GM12878 (cell line): Measurements from ENCODE around the gene DCLRE1B. TPM values are rescaled to one million over a fixed set of nuclear protein-coding genes. Genes with fewer than 3 reads are reported as not detected.

Source experiments
- ATAC-seq: fragments of 200-7000 bp; cut with Tn5 transposase; 3 replicates; pipeline ENCODE4 v1.9.1; 2020; ENCODE audit warnings: mild to moderate bottlenecking, moderate library complexity
- BruUV-seq: library from RNA; stranded (reverse); fragments of 400-500 nt; replicated peaks from 2 replicates; lab custom pipeline; 2021; lab: Mats Ljungman, UMichigan
- CTCF ChIA-PET: fragments of 300-600 bp; sonication (Branson Sonifier 250); formaldehyde crosslinking; extraction: SDS; loops from one replicate; lab custom pipeline; 2021; ENCODE audit warnings: inconsistent platforms; lab: Yijun Ruan, JAX
- POLR2A ChIA-PET: fragments of 350-600 bp; formaldehyde crosslinking; extraction: SDS; loops from one replicate; lab custom pipeline; 2021; ENCODE audit warnings: inconsistent platforms; lab: Charles Lee
- RAD21 ChIA-PET: fragments of 300-600 bp; sonication (Branson Sonifier 250); formaldehyde crosslinking; loops from one replicate; lab custom pipeline; 2023; ENCODE audit warnings: antibody characterized with exemption; ENCODE audit not compliant: unreplicated experiment; lab: Charles Lee
- SMC1A ChIA-PET: fragments of 300-600 bp; sonication (Branson Sonifier 250); formaldehyde crosslinking; loops from one replicate; lab custom pipeline; 2023; ENCODE audit not compliant: unreplicated experiment, uncharacterized antibody; lab: Charles Lee
- DNase-seq: peaks from one replicate; pipeline ENCODE4 v3.0.0-alpha.2; 2011; ENCODE audit warnings: low read depth, low spot score
- FAIRE-seq: peaks from 3 replicates; lab custom pipeline; 2011; peaks lifted over from hg19 to GRCh38; lab: Jason Lieb, UNC
- H2AFZ ChIP-seq: 2 replicates; pipeline ENCODE4 v1.6.0; 2011; ENCODE audit warnings: low read depth, low read length, control low read depth; ENCODE audit not compliant: control insufficient read depth
- H3K27ac ChIP-seq: 2 replicates; pipeline ENCODE4 v1.5.1; 2011; ENCODE audit warnings: control low read depth; ENCODE audit not compliant: control insufficient read depth, insufficient read depth
- H3K27me3 ChIP-seq, 2 experiments: replicated peaks in 1 of 2; 2 replicates each; pipeline versions ENCODE4 v1.6.0 to v1.6.1; 2011; ENCODE audit warnings: low read length in 1 of 2; ENCODE audit not compliant: control insufficient read depth in 2 of 2, insufficient read depth in 2 of 2
- H3K36me3 ChIP-seq, 2 experiments: 2 replicates each; pipeline ENCODE4 v1.5.1; 2011; ENCODE audit warnings: low read length in 1 of 2; ENCODE audit not compliant: control insufficient read depth in 2 of 2, insufficient read depth in 2 of 2
- H3K4me1 ChIP-seq: 2 replicates; pipeline ENCODE4 v1.6.1; 2011; ENCODE audit warnings: mild to moderate bottlenecking, low read length, moderate library complexity, mixed read lengths; ENCODE audit not compliant: control insufficient read depth, insufficient read depth
- H3K4me2 ChIP-seq: 2 replicates; pipeline ENCODE4 v1.6.0; 2011; ENCODE audit warnings: control low read depth; ENCODE audit not compliant: control insufficient read depth, insufficient read depth
- H3K4me3 ChIP-seq: fragments of 200-600 bp; sonication (generic); 2 replicates; pipeline ENCODE4 v1.5.1; 2016
- H3K79me2 ChIP-seq: 2 replicates; pipeline ENCODE4 v1.6.0; 2011; ENCODE audit warnings: low read length; ENCODE audit not compliant: control insufficient read depth, insufficient read depth
- H3K9ac ChIP-seq: 2 replicates; pipeline ENCODE4 v1.8.0; 2011; ENCODE audit warnings: low read length, control low read depth, mixed read lengths; ENCODE audit not compliant: control insufficient read depth, insufficient read depth
- H3K9me3 ChIP-seq: replicated peaks from 3 replicates; pipeline ENCODE4 v1.5.1; 2011; ENCODE audit warnings: mild to moderate bottlenecking, low read length; ENCODE audit not compliant: control insufficient read depth, insufficient read depth
- H4K20me1 ChIP-seq: 2 replicates; pipeline ENCODE4 v1.6.0; 2011; ENCODE audit not compliant: control insufficient read depth, insufficient read depth
- ASH2L ChIP-seq: fragments of 300-600, 200-600 bp; sonication (generic); IDR thresholded peaks from 2 replicates; pipeline ENCODE4 v1.6.1; 2017; ENCODE audit warnings: low read depth, mild to moderate bottlenecking, borderline replicate concordance
- WGBS: methylation state at CpG from one replicate; pipeline ENCODE4 v1.1.6; 2016; ENCODE audit warnings: low lambda C conversion rate; ENCODE audit not compliant: insufficient replicate concordance, insufficient coverage; ENCODE audit errors: missing lambda C conversion rate; 5-methylcytosine and 5-hydroxymethylcytosine counted together
- in situ Hi-C: fragments of 300-500 bp; cut with MboI; formaldehyde crosslinking; loops from 9 replicates; pipeline ENCODE4 v1.14.3; 2018; ENCODE audit warnings: mixed read lengths
- intact Hi-C: fragments of 100-400 bp; cut with micrococcal nuclease; formaldehyde crosslinking; loops from one replicate; pipeline ENCODE4 v1.14.2; 2022; ENCODE audit not compliant: unreplicated experiment
- polyA plus RNA-seq, 11 experiments: library from polyadenylated mRNA; depleted of rRNA in 4 of 11; unstranded in 6 of 11; stranded (reverse) in 5 of 11; fragments of >200 nt; fragmentation: Nextera tagmentation in 4 of 11; fragmentation: Illumina TruSeq in 1 of 11; extraction: Ambion mirVana in 4 of 11; extraction: Trizol in 1 of 11; gene quantifications; 1 replicate in 1 of 11; 2 replicates in 10 of 11; pipeline versions ENCODE4 v1.2.1 to v1.2.3, GENCODE V29; 2011 to 2016; ENCODE audit warnings: inconsistent platforms in 2 of 11, missing spikeins in 2 of 11, low read depth in 1 of 11
- total RNA-seq, 4 experiments: library from RNA; depleted of rRNA in 3 of 4; stranded (reverse); fragments of >200 nt in 3 of 4; fragmentation: Illumina TruSeq in 1 of 4; extraction: Trizol in 1 of 4; gene quantifications; 2 replicates each; pipeline versions ENCODE4 v1.2.1 to v1.2.3, GENCODE V29; 2013 to 2021
- TF ChIP-seq, protein P1 (sequence below): fragments of 450-650 bp; IDR thresholded peaks from 2 replicates; pipeline ENCODE4 v1.6.1; 2017; ENCODE audit warnings: mild to moderate bottlenecking, low read depth, inconsistent platforms; ENCODE audit not compliant: poor library complexity, severe bottlenecking

DCLRE1B gene
- total and polyA plus RNA-seq, 10 of the 15 experiments (the other 5 are each of a cell fraction or from before 2014, with no cell fraction given), result 5.4 to 18.3 (median 13.4) TPM

DNA sequence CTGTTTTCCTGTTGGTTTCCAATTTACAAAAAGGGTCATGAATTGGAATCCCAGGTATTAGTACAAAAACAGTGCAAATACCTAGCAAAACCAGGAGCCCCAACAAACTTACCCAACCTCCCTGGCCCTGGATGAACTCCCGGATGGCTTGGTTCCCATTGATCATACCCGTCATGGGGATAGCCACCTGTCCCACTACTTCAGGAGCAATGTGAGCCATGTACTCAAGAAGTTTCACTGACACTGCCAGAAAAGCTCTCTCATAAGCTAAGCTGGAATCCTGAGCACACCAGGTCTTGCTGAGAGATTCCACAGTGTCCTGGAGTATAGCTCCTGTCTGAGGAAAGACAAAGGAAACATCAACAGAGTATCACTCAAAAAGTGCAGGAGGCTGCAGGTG, 23.5 kb upstream of the DCLRE1B start:
- Histone ChIP-seq H3K9me3 (no peaks in the 10 kb centered on the region), H3K4me2 (no peak overlapping the region), H3K79me2 (no peaks in the 10 kb centered on the region), H3K4me1 (peaks cover 28% of the 10 kb centered on the region), H4K20me1 (no peaks in the 10 kb centered on the region), H3K27me3 (no peaks in the 10 kb centered on the region), H2AFZ (peak overlapping the region; percentile 86), H3K36me3 (no peaks in the 10 kb centered on the region), H3K27ac (peak overlapping the region; percentile 40), H3K4me3 (no peak overlapping the region), H3K9ac (peak overlapping the region; percentile 40; the same call in 1 of the 2 replicates)
- DNase-seq (no peak), FAIRE-seq (no peak), ATAC-seq (no peak)
- CTCF ChIA-PET, result interaction anchor here (0.6 to 6.9 kb wide), 11 partner anchors 9 to 47 kb away, joined by 3 to 56 read pairs (median 4); partner anchors contain the start of genes AP4B1 and HIPK1
- in situ Hi-C loops, result no loop called here
- BruUV-seq, result no TSS peak
- SMC1A ChIA-PET, result interaction anchor here (1.1 to 15.2 kb wide), 8 partner anchors 8 to 65 kb away, joined by 3 to 396 read pairs (median 10); partner anchors contain the start of genes AP4B1 and DCLRE1B
- intact Hi-C loops, result no loop called here
- 97% methylated on average over 2 of the region's 2 CpGs for WGBS
- POLR2A ChIA-PET, result interaction anchor here (1.3 to 10.4 kb wide), 7 partner anchors 8 to 47 kb away, joined by 4 to 111 read pairs (median 9); partner anchors contain the start of gene HIPK1
- TF ChIP-seq, protein P1, sequence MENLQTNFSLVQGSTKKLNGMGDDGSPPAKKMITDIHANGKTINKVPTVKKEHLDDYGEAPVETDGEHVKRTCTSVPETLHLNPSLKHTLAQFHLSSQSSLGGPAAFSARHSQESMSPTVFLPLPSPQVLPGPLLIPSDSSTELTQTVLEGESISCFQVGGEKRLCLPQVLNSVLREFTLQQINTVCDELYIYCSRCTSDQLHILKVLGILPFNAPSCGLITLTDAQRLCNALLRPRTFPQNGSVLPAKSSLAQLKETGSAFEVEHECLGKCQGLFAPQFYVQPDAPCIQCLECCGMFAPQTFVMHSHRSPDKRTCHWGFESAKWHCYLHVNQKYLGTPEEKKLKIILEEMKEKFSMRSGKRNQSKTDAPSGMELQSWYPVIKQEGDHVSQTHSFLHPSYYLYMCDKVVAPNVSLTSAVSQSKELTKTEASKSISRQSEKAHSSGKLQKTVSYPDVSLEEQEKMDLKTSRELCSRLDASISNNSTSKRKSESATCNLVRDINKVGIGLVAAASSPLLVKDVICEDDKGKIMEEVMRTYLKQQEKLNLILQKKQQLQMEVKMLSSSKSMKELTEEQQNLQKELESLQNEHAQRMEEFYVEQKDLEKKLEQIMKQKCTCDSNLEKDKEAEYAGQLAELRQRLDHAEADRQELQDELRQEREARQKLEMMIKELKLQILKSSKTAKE, result no peak
- no peak for TF ChIP-seq ASH2L
- RAD21 ChIA-PET, result interaction anchor here (0.8 to 9.7 kb wide), 10 partner anchors 8 to 80 kb away, joined by 3 to 189 read pairs (median 7); partner anchors contain the start of genes AP4B1, DCLRE1B and HIPK1
